Posterior cingulate gyrus (tissue), 11 donors: ENCODE measurements around the gene FAM13C.
"Not testable (repeated sequence)": the region's sequence is repeated elsewhere in the genome, so short reads cannot be mapped to it uniquely, and the experiment has no call there.

Experiments
- DNase-seq, 10 donors: peaks; one replicate each; pipeline versions ENCODE4 v3.0.0 to v3.0.0-alpha.2; 2020 to 2021; ENCODE audit warnings: mixed read lengths in 3 of 10
- intact Hi-C: fragments of 100-400 bp; cut with DNase I; formaldehyde crosslinking; loops from one replicate; pipeline ENCODE4 v1.15.1; 2023

The FAM13C gene

DNA sequence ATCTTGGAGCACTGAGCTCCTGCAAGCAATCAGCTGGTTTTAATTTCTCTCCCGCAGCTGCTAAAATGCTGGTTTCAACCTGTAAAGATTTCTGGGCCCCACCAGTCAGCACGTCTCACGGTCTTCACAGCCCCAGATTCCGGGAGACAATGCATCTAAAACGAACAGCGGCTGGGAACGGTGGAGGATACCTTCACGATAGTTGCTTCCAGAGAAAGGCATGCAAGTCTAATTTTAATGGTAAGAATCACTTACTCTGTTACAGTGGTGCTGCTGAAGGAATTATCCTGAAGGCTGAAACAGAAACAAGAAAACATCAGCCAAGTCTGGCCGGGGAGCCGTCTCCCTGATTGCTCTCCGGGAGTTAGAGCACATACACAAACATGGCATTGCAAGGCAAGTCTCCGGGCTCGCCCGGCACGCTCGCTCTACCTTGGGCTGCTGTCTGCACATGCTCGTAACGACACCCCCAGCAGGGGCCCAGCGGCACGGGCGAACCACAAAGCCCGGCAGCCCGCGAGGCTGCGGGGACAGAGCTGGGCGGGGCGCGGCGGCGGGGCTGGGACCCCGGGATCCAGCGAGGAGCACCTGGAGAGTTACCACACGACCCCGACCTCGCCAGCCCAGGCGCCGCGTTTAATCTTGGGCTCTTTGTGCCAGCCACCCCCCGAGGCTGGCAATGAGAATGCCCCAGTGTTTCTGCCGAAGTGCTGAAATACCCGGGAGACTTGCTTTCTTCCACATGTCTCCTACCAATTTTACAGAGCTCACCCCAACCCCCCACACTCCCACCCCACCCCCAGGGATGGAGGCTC, at the start of gene FAM13C:
Gene FAM13C (minus strand): TSS at position 406 of the 815 bp plus-strand sequence. CDS start 89 bp downstream, at position 317.
- peak; percentile 66 to 97 (median 80) for DNase-seq
- intact Hi-C loops, result loop anchor here (10.0 kb wide), 1 partner anchor 118 kb away; no protein-coding TSS in a partner anchor

DNA sequence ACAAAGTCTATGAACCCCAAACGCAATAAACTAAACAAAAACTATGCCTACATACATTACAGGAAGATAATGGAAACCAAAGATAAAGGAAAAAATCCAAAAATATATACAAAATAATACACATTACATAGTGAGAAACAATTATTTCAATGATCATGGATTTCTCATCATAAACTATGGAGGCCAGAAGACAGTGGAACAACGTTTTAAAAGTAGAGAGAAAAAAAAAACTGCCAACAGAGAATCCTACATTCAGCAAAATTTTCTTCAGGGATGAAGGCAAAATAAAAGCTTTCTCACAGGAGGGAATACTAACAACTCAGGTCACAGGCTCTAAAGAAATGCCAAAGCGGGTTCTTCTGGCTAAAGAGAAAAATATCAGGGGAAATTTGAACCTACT, 42.9 kb upstream of the FAM13C start:
- no peak for DNase-seq
- intact Hi-C loops, result no loop called here

DNA sequence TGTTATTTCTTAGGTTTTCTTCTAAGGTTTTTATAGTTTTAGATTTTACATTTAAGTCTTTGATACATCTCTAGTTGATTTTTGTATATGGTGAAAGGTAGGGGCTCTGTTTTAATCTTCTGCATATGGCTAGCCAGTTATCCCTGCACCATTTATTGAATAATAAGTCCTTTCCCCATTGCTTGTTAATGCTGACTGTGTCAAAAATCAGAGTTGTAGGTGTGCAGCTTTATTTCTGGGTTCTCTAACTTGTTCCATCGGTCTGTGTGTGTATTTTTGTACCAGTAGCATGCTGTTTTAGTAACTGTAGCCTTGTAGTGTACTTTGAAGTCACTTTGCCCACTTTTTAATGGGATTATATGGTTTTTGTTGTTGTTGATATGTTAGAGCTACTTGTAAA, 37.9 kb upstream of the FAM13C start:
- DNase-seq, result no peak
- intact Hi-C loops, result no loop called here

DNA sequence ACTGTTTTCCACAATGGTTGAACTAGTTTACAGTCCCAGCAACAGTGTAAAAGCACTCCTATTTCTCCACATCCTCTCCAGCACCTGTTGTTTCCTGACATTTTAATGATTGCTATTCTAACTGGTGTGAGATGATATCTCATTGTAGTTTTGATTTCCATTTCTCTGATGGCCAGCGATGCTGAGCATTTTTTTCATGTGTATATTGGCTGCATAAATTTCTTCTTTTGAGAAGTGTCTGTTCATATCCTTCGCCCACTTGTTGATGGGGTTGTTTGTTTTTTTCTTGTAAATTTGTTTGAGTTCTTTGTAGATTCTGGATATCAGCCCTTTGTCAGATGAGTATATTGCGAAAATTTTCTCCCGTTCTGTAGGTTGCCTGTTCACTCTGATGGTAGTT, 37.0 kb upstream of the FAM13C start:
- DNase-seq, result not testable (repeated sequence)

DNA sequence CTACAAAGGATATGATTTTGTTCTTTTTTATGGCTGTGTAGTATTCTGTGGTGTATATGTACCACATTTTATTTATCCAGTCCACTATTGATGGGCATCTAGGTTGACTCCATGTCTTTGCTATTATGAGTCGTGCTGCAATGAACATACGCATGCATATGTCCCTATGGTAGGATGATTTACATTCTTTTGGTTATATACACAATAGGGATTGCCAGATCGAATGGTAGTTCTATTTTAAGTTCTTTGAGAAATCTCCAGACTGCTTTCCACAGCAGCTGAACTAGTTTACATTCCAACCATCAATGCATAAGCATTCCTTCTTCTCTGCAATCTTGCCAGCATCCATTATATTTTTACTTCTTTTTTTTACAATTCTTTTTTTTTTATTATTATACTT, 35.6 kb upstream of the FAM13C start:
- intact Hi-C loops, result no loop called here

More for the DNA sequence above, 37.0 kb upstream of the FAM13C start:
- intact Hi-C loops, result not testable (repeated sequence)

DNA sequence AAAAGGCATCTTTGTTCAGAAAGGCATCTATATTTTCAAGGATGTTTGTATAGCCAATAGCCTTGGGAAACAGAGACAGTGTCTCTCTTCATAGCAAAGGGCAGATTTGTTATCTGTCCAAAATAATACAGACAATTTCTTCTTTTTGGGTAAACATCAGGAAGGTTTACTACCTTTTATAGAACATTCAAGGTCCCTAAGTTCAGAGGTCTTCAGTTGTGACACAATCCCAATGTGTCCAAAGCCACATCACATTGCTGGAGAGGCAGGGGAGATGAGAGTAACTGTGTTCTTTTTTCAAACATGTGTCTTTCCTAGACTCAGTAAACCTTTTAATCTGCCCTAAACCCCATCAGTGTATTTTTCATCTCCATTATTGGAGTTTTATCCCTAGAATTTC, 33.6 kb upstream of the FAM13C start:
- no peak for DNase-seq
- intact Hi-C loops, result no loop called here

More for the DNA sequence above, 35.6 kb upstream of the FAM13C start:
- DNase-seq, result no peak

DNA sequence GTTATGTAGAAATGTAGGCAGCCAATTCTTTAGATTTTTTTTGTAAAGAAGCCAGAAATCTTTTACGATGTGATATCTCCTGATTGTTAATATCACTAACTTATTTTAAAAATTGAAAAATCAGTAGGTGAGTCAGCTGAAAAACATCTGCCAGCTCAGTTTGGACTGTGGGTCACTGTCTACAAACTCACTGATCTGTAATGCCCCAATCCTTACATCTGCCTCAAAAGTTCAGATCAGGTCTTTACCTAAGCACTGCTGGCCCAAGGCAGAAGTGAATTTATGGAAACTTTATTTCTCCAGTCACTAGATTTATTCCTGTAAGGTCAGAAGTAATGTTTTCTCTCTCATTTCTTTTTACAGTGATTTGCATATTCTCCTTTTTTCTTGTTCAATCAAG, 31.0 kb upstream of the FAM13C start:
- intact Hi-C loops, result no loop called here
- no peak for DNase-seq

DNA sequence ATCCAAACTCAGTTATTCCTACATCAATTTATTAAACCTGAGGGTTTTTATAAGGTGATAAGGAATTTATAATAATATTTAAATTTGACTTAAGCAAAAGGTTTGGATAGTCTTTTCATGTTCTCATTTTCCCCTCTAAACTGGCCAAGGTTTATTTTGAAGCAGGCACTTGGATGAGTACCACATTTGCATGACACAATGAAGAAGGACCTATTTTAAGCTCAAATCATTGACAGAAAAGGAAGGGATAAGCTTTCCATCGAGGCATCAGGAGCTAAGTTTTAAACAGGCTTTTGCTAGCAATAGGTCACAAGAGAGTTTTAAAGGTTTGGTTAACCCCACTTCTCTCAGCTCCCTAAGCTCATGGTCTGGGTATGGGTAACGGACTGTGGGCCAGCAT, 28.7 kb upstream of the FAM13C start:
- DNase-seq, result no peak
- intact Hi-C loops, result no loop called here

DNA sequence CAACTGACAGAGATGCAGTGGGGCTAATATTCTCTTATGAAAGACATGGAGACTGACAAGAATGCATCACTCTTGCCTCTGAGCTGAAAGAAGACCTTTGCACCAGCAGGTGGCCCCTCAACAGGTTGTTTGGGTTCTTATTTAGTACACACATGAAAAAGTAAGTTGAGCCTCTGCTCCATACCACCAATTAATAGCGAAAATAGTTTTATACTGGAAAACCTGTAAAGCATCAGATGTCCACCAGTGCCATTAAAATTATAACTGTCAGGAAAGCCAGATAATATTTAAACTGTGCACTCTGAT, 26.3 kb upstream of the FAM13C start:
- no peak for DNase-seq
- intact Hi-C loops, result no loop called here

DNA sequence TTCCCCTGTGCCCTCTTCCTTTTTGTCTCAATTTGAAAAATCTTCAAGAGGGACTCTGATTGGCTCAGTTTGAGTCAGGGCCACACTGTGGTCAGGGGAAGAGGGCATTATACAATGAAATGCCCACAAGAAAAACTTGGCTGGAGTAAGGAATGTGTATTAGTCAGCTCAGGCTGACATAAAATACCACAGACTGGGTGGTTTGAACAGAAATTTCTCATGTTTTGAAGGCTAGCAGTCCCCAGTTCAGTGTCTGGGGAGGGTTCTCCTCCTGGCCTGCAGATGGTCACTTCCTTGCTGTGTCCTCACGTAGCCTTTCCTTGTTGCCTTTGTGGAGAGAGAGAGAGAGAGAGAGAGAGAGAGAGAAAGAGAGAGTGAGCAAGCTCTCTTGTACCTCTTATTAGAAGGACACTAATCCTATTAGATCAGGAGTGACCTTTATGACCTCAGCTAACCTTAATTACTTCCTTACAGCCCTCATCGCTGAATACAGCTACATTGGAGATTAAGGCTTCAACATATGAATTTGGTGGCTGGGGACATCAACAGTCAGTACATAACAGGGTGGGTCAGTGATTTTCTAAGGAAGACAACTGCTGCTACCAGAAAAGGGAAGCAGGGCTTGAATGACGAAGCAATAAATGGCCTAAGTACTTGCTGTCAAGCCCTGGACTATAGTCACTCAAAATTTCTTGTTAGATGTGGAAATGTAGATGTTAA, 25.8 kb upstream of the FAM13C start:
- DNase-seq, result no peak
- intact Hi-C loops, result no loop called here

DNA sequence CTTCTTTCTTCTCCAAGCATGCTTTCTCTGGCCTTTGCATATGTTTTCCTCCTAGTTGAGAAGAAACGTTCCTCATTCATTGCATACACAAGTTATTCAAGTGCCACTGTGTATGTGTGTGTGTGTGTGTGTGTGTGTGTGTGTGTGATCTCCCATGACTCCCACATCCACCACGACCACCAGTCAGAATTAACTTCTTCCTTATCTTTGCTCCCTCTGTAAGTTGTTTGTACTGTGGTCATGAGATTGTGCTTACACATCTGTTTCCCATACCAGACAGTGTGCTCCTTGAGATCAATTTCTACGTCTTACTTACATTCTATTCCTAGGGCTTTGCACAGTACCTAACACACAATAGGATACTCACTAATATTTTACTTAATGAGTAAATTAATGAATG, 22.4 kb upstream of the FAM13C start:
- no peak for DNase-seq
- intact Hi-C loops, result no loop called here

DNA sequence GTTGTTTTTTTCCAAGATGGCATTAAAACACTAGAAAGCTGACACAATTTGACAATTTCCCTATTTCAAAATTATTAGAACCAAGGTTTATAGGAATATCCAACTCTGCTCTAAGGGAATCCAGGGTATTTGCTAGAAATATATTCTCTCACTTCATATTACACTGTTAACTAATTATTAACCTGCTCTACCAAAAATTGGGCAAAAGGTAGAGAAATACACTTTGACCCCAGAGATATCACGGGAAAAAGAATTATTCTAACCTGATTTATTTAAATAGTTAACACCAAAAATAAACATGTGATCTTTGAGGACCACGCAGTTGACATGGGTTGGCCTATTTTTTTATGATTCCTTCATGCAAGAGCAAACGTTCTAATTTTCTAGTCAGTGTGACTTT, 21.6 kb upstream of the FAM13C start:
- no peak for DNase-seq
- intact Hi-C loops, result no loop called here

DNA sequence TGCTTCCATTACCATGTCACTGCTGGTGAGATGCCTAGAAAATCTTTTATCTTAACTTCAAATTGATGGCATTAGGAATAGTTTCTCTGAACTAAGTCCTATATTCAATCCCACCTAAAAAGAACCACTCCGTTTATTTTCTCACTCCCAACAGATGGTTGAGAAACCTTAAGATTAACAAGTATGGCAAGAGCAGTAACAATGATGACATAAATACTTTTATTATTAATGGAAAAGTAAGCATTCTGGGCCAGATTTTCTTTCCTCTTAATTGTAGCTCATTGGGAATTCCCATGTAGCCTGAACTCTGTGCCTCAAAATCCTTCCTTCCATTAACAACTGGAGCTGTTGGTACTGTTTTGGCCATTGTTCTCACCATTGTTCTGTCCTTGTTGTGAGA, 21.1 kb upstream of the FAM13C start:
- no peak for DNase-seq
- intact Hi-C loops, result no loop called here

DNA sequence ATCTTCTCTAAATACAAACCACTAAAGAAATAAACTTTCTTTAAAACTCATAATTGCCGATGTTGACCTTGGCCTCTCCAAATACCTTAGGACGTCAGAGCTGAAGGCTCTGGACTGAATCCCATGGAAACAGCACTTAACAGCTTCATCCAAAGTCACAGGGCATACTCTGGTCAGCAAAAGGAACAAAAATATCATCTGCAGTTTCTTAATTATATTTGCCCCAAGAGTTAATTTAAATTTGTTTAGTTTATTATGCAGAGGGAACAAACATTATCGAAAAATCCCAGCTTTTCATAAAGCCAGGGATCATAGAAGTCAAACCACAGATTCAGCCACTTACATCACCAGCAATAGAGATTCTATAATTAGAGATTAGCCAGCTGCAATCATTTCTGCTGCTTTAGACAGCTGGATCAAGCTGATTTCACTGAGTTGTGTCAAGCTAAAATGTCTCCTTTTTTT, 20.5 kb upstream of the FAM13C start:
- no peak for DNase-seq
- intact Hi-C loops, result no loop called here

DNA sequence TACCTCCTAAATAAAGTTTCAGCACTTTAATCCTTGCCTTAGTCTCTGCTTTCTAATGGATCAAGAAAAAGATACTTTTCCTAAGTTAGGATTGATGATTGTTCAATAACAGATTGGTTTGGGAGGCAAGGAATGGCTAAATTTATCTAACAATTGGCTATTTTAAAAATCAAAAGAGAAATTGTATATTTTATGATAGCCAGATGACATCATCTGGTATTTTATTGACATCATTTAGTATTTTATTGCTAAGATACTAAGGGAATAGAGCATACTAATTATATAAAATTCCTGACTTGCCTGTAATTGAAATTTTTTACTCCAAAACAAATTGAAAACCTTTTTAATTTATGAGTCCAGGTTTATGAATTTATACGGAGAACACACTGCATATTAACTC, 19.3 kb upstream of the FAM13C start:
- DNase-seq, result no peak
- intact Hi-C loops, result no loop called here

DNA sequence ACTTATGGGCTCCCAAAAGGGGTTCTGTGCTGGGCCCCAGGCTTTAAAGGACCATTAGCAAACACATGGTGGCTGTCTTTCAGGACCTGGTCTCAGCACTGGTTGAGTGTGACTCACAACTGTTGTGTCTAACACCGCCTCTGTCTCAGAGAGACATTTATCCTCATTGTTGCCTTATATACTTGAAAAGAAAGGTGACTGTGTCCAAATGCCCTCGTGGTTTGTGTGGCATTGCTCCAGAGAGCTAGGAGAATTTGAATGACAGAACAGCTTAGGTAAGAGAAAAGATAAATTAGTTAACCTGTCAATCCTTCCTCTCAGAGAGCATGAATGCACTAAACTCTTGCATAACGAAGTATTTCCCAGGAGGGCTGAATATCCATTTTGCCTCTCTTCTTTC, 14.5 kb upstream of the FAM13C start:
- intact Hi-C loops, result no loop called here

DNA sequence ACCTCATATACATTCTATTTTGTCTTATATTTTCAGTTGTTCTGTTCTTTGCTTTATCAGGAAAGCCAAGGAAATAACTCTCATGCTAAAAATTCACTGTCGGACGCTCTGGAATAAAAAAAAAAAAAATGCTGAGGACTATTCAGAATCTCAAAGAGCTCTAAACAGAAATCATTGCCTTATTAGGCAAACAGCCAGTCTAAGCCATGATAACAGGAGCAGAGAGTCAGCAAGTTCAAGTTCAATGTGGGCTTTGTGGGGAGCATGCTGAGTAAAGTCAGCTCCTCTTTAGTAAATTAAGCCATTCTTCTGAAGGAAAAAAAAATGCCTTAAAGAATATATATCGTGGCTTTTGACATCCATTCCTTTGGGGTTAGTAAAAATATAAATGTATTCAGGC, 13.6 kb upstream of the FAM13C start:
- no peak for DNase-seq
- intact Hi-C loops, result no loop called here

More for the DNA sequence above, 14.5 kb upstream of the FAM13C start:
- DNase-seq, result no peak

DNA sequence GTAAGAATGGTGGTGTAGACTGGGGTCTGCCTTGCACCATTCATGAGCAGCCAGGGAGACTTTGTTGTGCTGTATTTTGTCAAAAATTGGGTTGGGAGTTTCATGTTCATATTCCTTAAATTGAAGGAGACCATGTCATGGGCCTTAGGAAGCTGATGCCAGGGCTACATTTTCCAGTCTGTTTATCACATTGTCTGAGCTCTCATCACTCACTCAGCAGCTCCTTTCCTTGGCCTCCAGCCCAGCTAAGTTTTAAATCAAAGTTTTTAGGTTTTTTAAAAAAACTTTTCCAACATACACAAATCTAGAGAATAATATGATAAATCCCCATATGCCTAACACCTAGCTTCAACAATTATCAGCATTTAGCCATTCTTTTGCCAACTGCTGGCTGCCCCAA, 12.6 kb upstream of the FAM13C start:
- intact Hi-C loops, result no loop called here
- DNase-seq, result no peak

DNA sequence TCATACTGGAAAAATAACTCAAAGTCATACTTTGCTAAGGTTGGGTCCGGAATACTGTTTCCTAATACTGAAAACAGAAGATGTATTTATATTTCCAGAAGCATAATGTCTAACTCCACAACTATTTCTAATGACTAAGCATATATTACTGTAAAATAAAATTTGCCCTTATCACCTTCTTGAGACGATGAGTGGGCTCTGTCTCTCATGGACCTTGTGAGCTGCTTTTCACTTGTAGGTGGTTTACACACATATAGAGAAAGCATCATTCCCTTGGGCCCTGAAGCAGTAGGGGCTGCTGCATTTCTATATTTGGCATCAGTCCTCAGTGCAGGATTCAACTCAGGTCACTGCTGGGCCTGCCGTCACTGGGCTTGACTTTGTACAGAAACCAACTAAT, 10.7 kb upstream of the FAM13C start:
- intact Hi-C loops, result no loop called here
- DNase-seq, result no peak

DNA sequence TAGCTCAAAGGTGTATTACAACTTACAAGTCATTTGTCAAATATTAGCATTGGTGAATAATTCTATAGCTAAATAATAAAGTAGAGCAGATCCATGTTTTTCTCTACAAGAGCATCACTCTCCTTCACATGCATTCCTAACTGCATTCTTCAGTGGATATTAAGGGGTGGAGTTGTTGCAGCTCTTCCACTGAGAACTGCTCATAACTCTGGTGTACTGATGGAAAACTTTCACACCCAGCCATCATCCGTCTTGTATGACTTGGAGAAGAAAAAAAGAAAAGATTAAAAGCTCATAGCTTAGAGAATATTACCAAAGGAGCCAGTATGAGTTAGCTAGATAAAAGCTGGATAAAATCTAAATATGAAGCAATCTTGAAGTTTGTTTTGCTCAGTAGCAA, 10.2 kb upstream of the FAM13C start:
- intact Hi-C loops, result no loop called here
- no peak for DNase-seq

DNA sequence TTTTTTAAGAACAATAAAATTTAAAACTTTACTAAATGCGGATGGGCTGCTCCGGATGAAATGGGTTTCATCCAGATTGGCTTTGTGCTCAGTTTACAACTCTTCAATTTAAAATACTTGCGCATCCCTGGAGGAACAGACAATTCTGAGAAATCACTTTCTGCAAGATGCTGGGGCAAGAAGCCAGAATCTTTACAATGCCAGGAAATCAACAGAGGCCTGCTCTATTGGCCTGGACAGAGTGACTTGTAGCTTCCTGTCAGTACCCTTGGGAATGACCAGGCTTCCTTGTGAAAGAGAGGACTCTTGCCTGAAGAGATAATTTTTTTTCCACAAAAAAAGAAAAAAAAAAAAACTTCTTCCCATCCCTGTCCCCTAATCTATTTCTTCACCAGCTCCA, 3.9 kb upstream of the FAM13C start:
- intact Hi-C loops, result loop anchor here (10.0 kb wide), 1 partner anchor 121 kb away; no protein-coding TSS in a partner anchor
- DNase-seq, result peak in 2 of 10 donors; percentile 41 to 49

DNA sequence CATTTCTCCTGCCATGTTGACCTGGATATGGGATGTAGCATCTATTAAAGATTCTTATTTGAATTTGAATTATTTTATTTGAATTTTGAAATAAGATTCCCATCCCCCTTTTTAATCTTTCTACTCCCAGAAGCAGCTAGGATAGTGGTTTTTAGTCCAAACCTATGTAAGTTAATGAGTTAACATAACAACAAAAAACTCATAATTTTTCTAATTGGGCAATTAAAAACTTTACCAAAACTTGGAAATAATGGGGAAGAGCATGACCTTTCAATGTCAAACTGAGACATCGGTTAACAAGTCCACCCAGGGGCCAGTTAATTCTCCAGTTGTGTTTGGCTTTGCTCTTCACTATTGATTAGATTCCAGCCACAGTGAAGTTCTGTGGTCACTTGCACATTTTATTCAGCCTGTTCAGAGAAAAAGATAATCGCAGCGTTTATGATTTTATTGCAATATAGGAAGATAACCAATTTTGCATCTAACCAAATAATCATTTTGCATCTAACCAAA, 1.2 kb upstream of the FAM13C start:
- no peak for DNase-seq
- intact Hi-C loops, result loop anchor here (10.0 kb wide), 1 partner anchor 119 kb away; no protein-coding TSS in a partner anchor
